HUDEP-2 (cell line): ENCODE results near the gene ZSCAN2.
A peak's percentile ranks its signal among the peaks of the same experiment; 100 is the strongest.
"Not testable (repeated sequence)": the region's sequence is repeated elsewhere in the genome, so short reads cannot be mapped to it uniquely, and the experiment has no call there.

Experiments used
- DNase-seq, 76 experiments: peaks; one replicate each; lab custom pipeline; 2025; ENCODE audit not compliant: unreplicated experiment in 76 of 76; lab: John Stamatoyannopoulos, UW

Gene ZSCAN2

DNA sequence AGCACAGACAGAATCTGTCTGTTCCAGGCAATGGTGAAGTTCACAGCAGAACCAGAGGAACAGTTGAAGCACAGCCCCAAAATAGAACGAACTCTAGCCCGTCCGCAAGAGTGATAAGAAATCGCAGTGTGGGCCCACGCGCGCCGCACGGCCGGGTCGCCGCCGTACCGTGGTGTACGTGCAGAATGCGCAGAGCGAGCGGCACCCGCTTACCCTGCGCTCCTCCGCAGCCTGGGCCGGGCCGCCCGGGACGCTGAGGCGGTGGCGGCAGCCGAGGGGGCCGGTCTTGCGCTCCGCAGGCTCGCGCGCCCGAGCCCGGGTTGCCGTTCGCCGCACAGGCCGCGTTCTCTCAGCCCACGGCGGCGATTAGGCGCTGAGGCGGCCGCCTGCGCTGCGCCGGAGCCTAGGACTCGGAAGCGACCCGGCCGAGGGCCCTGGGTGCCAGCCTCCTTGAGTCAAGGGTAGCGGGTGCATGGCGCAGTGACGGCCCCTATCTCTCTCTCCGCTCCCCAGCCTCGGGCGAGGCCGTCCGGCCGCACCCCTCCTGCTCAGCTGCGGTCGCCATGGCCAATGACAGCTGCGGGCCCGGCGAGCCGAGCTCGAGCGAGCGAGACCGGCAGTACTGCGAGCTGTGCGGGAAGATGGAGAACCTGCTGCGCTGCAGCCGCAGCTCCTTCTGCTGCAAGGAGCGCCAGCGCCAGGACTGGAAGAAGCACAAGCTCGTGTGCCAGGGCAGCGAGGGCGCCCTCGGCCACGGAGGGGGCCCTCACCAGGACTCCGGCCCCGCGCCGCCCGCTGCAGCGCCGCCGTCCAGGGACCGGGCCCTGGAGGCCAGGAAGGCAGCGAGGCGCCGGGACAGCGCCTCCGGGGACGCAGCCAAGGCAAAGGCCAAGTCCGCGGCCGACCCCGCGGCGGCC is 32.8 kb downstream of the ZSCAN2 start:
- DNase-seq = peak in 72 of 76 experiments; percentile 16 to 83 (median 58)

DNA sequence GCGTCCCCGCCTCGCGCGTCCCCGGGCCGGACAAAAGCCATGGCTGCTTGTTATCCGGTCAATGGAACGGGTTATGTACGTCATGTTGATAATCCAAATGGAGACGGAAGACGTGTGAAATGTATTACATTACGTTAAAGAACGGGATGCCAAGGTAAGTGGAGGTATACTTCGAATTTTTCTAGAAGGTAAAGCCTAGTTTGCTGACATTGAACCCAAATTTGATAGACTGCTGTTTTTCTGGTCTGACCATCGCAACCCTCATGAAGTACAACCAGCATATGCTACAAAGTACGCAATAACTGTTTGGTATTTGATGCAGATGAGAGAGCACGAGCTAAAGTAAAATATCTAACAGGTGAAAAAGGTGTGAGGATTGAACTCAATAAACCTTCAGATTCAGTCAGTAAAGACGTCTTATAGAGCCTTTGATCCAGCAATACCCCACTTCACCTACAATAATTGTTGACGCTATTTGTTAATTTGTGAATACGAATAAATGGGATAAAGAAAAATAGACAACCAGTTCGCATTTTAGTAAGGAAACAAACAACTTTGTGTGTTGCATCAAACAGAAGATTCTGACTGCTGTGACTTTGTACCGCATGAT is 33.5 kb downstream of the ZSCAN2 start:
- DNase-seq = no peak

DNA sequence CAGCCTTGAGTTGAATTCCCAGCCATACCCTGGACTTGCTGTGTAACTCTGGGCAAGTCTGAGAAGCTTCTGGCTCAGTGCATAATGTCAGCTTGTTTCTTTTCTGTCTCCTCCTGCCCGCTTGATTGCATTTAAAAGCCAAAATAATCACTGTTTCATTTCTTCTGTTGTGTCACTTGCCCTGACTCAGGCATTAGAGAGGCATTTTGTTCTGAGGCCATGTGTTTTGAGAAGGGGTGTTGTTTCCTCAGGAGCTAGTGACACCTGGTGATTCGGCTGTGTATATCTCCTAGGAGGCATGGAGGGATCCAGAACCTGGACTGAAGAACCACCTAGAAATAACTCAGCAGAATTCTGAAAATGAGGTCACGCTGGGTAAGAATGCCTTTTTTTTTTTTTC is 37.3 kb downstream of the ZSCAN2 start:
- peak in 8 of 76 experiments; percentile 1 to 26 (median 16) for DNase-seq

DNA sequence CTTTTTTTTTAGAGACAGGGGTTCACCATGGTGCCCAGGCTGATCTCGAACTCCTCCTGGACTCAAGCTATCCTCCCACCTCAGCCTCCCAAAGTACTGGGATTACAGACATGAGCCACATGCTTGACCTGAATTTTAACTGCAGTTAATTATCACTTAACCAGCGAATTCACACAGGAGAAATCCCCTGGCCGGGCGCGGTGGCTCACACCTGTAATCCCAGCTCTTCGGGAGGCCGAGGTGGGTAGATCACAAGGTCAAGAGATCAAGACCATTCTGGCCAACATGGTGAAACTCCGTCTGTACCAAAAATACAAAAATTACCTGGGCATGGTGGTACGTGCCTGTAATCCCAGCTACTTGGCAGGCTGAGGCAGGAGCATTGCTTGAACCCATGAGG is 41.1 kb downstream of the ZSCAN2 start:
- DNase-seq = not testable (repeated sequence)

DNA sequence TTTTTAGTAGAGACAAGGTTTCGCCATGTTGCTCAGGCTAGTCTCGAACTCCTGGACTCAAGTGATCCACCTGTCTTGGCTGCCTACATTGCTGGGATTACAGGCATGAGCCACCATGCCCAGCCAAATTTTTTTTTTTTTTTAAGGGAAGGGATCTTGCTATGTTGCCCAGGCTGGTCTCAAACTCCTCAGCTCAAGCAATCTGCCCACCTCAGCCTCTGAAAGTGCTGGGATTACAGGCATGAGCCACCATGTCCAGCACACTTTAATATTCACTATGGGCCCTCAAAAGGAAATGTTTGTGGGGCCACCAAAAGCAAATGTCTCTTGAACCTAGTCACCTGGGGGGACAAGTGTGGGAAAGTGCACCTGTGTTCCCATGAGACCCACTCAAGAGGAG is 41.8 kb downstream of the ZSCAN2 start:
- DNase-seq = not testable (repeated sequence)

DNA sequence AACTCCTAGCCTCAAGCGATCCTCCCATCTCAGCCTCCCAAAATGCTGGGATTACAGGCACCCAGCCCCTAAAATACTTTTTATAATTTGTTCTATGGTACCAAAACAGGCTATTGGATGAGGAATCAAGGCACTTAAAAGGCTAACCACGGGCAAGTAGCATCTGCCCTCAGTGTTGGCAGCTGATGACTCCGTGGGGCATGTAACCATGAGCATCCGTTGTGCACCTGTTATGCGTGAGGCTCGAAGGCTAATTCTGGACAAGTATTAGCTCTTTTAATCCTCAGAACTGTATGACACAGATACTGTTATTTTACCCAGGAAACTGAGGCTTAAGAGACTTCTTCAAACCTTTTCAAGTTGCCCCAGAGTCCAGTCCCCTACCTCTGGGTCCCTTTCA is 43.0 kb downstream of the ZSCAN2 start:
- DNase-seq = no peak

DNA sequence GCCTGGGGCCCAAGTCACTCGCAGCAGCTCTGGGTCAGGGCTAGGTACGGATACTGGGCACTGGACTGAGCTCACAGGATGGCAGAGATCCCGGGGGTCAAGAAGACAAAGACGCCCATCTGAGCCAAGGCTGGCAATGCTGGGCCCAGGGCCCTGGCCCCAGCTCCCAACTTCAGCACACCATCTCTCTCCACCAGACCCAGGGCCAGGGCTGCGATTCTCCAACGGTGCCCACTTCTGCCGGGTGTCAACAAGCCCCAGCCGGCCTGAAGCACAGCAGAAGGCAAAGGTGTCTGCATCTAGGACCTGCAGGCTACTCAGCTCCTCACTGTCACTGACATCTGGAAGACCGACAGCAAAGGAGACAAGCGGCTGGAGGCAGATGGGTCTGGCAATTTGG is 44.7 kb downstream of the ZSCAN2 start:
- DNase-seq = no peak

DNA sequence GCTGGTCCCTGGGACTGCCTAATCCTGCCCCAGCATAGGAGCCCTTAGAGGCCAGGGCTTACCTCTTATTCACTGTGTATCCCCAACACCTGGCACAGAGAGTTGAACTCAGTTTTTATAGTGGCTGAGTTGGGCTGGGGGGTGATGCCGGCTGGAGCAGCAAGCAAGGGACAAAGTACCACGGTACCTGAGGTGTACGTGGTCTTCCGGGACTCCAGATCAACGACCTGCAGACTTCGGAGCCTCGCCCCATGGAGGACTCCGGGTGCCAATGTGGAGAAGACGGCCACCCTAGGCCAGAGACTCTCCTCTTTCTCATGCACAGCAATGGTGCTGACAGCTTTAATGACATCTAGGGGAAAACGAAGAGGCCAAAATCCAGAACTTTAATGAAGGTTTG is 45.2 kb downstream of the ZSCAN2 start:
- DNase-seq = no peak

DNA sequence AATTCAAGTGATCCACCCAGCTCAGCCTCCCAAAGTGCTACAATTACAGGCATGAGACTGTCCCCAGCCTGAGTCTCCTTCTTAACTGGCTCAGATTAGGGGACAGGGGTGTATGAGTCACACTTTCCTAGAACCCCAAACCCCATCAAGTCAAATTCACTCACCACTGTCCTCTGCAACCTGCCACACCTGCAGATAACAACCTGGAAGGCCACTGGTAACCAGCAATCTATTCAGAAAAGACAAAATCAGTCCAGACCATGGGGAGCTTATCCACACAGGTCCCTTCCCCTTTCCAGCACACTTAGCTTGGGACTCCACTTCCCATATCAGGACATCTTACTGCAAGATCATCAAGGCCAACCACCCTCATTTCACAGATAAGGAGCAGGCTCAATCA is 46.9 kb downstream of the ZSCAN2 start:
- DNase-seq = peak in 3 of 76 experiments; percentile 2 to 11 (median 8)

DNA sequence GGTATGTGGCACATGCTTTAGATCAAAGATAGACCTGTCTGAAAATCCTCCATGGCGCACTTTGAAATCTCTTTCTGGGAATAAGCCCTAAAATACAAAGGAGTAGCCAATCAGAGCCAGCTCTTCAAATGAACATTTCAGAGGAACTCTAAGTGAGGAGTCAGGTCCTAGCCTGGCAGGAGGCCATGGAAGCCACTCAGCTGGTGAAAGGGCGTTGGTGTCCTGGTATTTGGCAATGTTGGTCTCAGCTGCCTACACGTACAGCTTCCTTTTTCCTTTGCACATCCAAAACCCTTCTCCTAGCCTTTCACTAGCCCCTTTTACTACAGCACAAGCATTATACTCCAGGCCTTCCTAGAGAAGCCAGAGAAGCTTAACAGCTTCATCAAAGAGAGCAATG is 47.7 kb downstream of the ZSCAN2 start:
- DNase-seq = peak in 50 of 76 experiments; percentile 3 to 58 (median 30)

DNA sequence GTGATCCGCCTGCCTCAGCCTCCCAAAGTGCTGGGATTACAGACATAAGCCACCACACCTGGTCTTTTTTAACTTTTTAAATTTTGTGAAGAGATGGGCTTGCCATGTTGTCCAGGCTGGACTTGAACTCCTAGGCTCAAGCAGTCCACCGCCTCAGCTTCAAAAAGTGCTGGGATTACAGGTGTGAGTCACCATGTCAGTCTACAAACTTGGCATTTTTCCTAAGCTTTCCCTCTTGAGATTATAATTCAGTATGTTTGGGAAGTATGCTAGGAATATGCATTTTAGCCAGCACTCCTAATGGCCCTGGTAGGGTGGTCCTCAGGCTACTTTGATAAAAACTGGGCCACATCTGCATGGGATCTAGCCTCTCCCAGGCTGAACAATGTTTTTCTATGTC is 48.9 kb downstream of the ZSCAN2 start:
- no peak for DNase-seq

DNA sequence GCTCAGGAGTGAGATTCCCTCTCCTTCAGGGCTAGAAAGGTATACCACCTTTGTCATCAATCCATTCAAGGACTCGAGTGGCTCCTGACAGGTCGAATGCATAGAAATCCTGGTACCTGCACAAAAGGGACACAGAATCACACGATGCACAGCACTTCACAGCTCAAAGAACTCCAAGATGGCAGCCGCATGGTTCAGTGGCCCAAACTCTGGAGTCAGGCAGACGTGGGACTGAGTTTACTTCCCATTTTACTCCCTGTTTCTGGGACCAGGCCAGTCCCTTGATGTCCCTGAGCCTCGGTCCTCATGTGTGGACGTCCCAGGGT is 52.7 kb downstream of the ZSCAN2 start:
- no peak for DNase-seq

DNA sequence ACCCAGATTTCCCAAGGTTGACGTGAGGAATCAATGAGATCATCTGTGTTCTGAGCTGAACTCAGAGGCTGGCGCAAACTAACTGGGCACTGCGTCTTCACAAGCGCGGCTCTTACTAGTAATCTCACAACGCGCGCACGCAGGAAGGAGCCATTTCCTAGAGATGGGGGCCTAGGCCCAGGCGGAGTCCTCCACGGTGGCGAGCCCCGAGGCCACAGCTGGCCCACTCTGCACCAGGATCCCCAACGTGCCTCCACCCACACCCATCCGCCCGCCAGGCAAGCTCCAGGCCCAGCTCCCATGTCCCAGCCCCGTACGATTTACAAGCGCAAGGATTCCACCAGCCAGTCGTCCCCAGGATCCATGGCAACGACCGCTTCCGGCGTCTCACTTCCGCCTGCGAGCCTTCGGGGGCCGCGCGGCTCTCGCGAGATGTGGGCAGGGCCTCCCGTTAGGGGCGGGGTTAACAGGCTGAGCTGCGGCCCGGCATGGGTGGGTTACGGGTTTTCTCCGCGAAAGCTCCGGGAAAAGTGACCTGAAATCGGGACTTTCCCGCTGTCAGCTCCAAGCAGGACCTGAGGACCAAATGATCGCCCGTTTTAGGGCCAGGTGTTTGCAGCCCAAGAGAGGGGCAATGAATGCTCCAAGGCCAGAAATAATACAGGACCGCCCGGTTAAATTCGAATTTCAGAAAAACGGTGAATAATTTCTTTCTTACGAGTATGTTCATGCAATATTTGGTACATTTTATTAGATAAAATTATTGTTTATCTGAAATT is 53.3 kb downstream of the ZSCAN2 start, which contains the start of gene WDR73:
TSS of gene WDR73 (minus strand) at position 374 of the 779 bp plus-strand sequence. CDS start at position 365, 9 bp downstream.
- DNase-seq = peak in 74 of 76 experiments; percentile 37 to 95 (median 90)

DNA sequence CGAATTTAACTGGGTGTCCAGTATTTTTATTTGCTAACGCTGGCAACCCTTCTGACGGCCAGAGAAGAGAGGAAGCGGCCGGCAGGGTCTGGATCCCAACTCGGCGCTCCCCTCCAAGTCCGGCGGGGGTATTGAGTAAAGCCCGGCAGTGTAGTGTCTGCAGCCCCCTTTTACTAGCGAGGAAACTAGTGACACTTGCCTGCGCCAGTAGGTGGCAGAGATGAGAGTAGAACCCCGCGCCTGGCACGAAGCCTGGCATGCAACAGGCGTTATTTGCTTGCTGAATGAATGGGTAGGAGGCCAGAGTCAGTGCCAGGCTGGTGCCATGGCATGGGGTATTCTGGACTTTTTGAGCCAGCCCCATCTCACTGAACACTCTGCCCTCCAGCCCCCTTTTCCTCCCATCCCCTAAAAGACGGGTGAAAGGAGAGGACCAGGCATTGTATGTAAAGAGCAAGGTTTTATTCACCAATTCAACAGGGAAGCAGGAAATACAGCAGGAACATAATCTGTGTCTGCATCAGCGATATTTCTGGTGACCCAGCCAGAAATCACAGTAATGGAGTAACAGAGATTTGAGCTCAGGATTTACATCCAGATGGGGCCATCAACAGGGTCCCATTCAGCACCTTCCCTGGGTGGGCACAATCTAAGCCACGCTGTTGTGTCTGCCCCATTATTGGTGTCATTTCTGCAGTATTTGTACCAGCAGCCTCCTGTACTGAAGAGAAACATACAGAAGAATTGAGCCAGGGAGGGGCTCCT is 54.1 kb downstream of the ZSCAN2 start:
- peak in 73 of 76 experiments; percentile 16 to 87 (median 73) for DNase-seq

DNA sequence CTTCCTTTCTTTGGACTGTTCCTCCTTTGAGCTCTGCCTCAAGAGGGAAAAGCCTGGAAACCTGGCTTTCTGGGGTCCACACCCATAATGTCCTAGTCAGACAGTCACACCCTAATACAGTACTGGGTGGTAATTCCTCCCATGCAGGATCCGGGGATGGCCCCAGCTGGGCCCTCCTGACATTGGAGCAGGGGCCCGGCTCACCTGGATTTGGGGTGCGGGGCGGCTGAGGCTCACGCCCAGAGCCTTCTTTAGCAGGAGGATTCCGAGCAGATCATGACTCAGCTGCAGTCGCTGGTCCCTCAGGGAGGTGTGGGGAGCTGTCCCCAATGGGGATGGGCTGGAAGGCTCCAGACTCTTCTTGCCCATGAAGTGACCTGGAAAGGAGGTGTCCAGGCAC is 56.2 kb downstream of the ZSCAN2 start:
- no peak for DNase-seq

DNA sequence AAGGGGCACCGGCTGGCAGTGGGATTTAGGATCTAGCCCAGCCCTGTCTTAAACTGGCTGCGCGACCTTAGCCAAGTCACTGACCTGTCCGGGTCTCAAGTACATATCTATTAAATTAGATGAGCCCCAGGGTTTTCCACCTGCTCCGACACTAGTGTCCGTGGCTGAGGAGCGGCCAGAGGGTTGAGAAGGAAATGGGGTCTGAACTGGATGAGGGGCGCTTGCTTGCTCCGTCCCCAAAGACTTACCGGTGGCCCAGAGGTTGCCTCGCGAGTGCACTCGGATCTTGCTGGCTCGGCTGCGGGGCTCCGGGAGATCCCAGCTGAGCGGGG is 56.9 kb downstream of the ZSCAN2 start:
- DNase-seq = no peak

DNA sequence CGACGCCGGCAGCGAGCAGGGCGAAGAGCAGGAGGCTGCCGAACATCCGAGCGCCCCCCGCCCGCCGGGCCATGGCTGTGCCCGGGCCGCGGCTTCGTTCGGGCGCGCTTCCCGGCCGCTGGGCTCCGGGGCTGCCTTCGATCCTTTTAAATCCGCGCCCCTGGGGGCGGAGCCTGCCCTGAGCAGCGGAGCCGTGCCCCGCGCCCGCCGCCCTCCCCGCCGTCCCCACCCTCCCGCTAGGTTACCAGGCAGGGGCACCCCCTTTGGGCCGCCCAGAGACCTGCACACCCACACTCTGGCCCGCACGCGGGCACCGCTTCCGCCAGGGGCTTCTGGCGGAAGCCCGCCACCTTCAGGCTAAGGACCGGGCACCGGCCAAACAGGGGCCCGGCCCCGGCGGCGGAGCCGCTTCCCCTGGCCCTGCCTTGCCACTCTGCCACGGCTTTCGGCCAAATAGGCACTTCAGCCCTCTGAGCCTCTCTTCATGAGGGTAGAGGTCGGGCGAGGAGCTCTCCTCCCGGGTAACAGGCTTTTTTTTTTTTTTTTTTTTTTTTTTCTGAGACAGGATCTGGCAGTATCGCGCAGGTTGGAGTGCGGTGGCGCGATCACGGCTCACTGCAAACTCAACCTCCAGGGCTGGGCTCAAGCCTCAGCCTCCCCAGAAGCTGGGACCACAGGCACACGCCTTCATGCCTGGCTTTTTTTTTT is 57.4 kb downstream of the ZSCAN2 start, which contains the start of gene NMB:
TSS of gene NMB (minus strand) at position 120 of the 708 bp plus-strand sequence. CDS start at position 73, 47 bp downstream.
- peak in 74 of 76 experiments; percentile 15 to 87 (median 77) for DNase-seq

DNA sequence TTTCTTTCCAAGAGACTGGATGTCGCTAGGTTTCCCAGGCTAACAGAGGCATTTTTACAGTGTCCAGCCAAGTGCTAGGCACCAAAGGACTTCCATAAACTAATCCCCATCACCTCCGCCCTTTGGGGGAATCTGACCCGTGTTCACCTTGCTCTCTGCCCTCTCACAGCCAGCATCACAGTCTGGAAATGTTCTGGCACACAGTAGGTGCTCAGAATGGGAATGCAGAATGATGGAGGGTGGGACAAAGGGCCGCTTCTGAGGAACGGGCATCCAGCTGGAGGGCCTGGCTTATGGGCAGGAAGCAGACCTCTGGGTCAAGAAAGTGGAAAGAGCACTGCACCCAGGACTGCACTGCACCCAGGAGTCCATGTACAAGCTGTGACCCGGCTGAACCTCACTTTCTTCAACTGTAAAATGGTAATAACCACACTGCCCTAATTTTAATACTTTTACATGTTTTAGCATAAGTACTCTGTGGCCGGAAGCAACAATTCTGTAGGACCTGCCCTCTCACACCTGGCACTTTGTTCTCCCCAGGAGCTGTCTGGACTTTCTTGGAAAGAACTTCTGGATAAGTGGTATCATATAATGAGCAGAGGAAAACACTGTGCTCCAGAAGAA is 58.1 kb downstream of the ZSCAN2 start:
- no peak for DNase-seq
